ENCODE measurements around the gene TLX2. TPM values are rescaled to one million over a fixed set of nuclear protein-coding genes. Genes with fewer than 3 reads are reported as not detected.
A peak's percentile ranks its signal among the peaks of the same experiment; 100 is the strongest.

Gene TLX2
- total RNA-seq, 1 donor: 0.36 TPM

GRCh38 chr2:74536166-74536950, 22.1 kb downstream of the TLX2 start:
- peak overlapping the region; percentile 10 for H3K27ac ChIP-seq (ENCODE audit: low read depth, low read length)
- peaks cover 6% of the 10 kb centered on the region for H3K4me1 ChIP-seq (ENCODE audit: insufficient read depth, low read length)
- no peak for TF ChIP-seq CTCF (IDR thresholded peaks at IDR 0.05; ENCODE audit: extremely low read depth, low read depth, low read length)
- H3K4me2 ChIP-seq (ENCODE audit: insufficient read depth, low read length): no peak overlapping the region
- H3K9me3 ChIP-seq (ENCODE audit: low read depth, low read length): no peaks in the 10 kb centered on the region
- no peak overlapping the region for H3K4me3 ChIP-seq (ENCODE audit: insufficient read depth, low read length)
- no peaks in the 10 kb centered on the region for H4K20me1 ChIP-seq (ENCODE audit: insufficient read depth, low read length)
- no peak overlapping the region for H2AFZ ChIP-seq (ENCODE audit: low read length)
- peaks cover 72% of the 10 kb centered on the region for H3K36me3 ChIP-seq (ENCODE audit: insufficient read depth, low read length)
- H3K79me2 ChIP-seq (ENCODE audit: insufficient read depth, low read length): peaks cover 17% of the 10 kb centered on the region
- no peaks in the 10 kb centered on the region for H3K27me3 ChIP-seq (ENCODE audit: insufficient read depth, low read length)
- peak; percentile 39 for DNase-seq (ENCODE audit: insufficient read length, low spot score, missing footprints)

GRCh38 chr2:74537140-74537539, 22.9 kb downstream of the TLX2 start:
- Histone ChIP-seq H3K4me2 (ENCODE audit: insufficient read depth, low read length) (no peak overlapping the region), H4K20me1 (ENCODE audit: insufficient read depth, low read length) (no peaks in the 10 kb centered on the region), H3K36me3 (ENCODE audit: insufficient read depth, low read length) (peaks cover 75% of the 10 kb centered on the region), H3K9me3 (ENCODE audit: low read depth, low read length) (no peaks in the 10 kb centered on the region), H3K4me1 (ENCODE audit: insufficient read depth, low read length) (no peaks in the 10 kb centered on the region), H2AFZ (ENCODE audit: low read length) (no peak overlapping the region), H3K27me3 (ENCODE audit: insufficient read depth, low read length) (no peaks in the 10 kb centered on the region), H3K79me2 (ENCODE audit: insufficient read depth, low read length) (peaks cover 10% of the 10 kb centered on the region), H3K4me3 (ENCODE audit: insufficient read depth, low read length) (no peak overlapping the region), H3K27ac (ENCODE audit: low read depth, low read length) (peak overlapping the region; percentile 10)
- peak; percentile 80 for DNase-seq (ENCODE audit: insufficient read length, low spot score, missing footprints)
- no peak for TF ChIP-seq CTCF (IDR thresholded peaks at IDR 0.05; ENCODE audit: extremely low read depth, low read depth, low read length)

- Histone ChIP-seq H3K79me2 (ENCODE audit: insufficient read depth, low read length) (peaks cover 15% of the 10 kb centered on the region), H3K4me3 (ENCODE audit: insufficient read depth, low read length) (no peak overlapping the region), H3K27me3 (ENCODE audit: insufficient read depth, low read length) (no peaks in the 10 kb centered on the region), H3K4me1 (ENCODE audit: insufficient read depth, low read length) (peaks cover 5% of the 10 kb centered on the region), H3K9me3 (ENCODE audit: low read depth, low read length) (no peaks in the 10 kb centered on the region), H2AFZ (ENCODE audit: low read length) (no peak overlapping the region), H3K27ac (ENCODE audit: low read depth, low read length) (no peak overlapping the region), H3K36me3 (ENCODE audit: insufficient read depth, low read length) (peaks cover 65% of the 10 kb centered on the region), H4K20me1 (ENCODE audit: insufficient read depth, low read length) (no peaks in the 10 kb centered on the region), H3K4me2 (ENCODE audit: insufficient read depth, low read length) (no peak overlapping the region)
- TF ChIP-seq CTCF (IDR thresholded peaks at IDR 0.05; ENCODE audit: extremely low read depth, low read depth, low read length): no peak
- peak; percentile 55 for DNase-seq (ENCODE audit: insufficient read length, low spot score, missing footprints)
Observed at GRCh38 chr2:74538881-74539339, 24.7 kb downstream of the TLX2 start.

GRCh38 chr2:74540291-74540690, 26.0 kb downstream of the TLX2 start:
- H3K27me3 ChIP-seq (ENCODE audit: insufficient read depth, low read length): no peaks in the 10 kb centered on the region
- no peak overlapping the region for H3K4me3 ChIP-seq (ENCODE audit: insufficient read depth, low read length)
- peaks cover 62% of the 10 kb centered on the region for H3K36me3 ChIP-seq (ENCODE audit: insufficient read depth, low read length)
- no peak for TF ChIP-seq CTCF (IDR thresholded peaks at IDR 0.05; ENCODE audit: extremely low read depth, low read depth, low read length)
- H3K79me2 ChIP-seq (ENCODE audit: insufficient read depth, low read length): peaks cover 23% of the 10 kb centered on the region
- peak; percentile 65 for DNase-seq (ENCODE audit: insufficient read length, low spot score, missing footprints)
- peaks cover 5% of the 10 kb centered on the region for H3K4me1 ChIP-seq (ENCODE audit: insufficient read depth, low read length)
- H4K20me1 ChIP-seq (ENCODE audit: insufficient read depth, low read length): no peaks in the 10 kb centered on the region
- no peak overlapping the region for H3K4me2 ChIP-seq (ENCODE audit: insufficient read depth, low read length)
- no peaks in the 10 kb centered on the region for H3K9me3 ChIP-seq (ENCODE audit: low read depth, low read length)
- no peak overlapping the region for H2AFZ ChIP-seq (ENCODE audit: low read length)
- no peak overlapping the region for H3K27ac ChIP-seq (ENCODE audit: low read depth, low read length)

Measured in osteoblast (primary cell).